GM12891 (cell line): ENCODE results near the gene CLCA2.

Experiments
- POLR2A ChIP-seq: IDR thresholded peaks from 2 replicates; pipeline ENCODE4 v1.6.1; 2011; ENCODE audit warnings: low read depth, low read length, control low read depth
- POLR2AphosphoS5 ChIP-seq: IDR thresholded peaks from 2 replicates; pipeline ENCODE4 v1.6.1; 2011; ENCODE audit warnings: low read depth, low read length, control low read depth
- SPI1 ChIP-seq: IDR thresholded peaks from 2 replicates; pipeline ENCODE4 v1.6.1; 2011; ENCODE audit warnings: low read depth, low read length, control low read depth
- TAF1 ChIP-seq: IDR thresholded peaks from 2 replicates; pipeline ENCODE4 v1.6.1; 2011; ENCODE audit warnings: low read depth, low read length, control low read depth

GRCh38 chr1:86481966-86482365, 58.0 kb downstream of the CLCA2 start:
- TF ChIP-seq POLR2A (no peak), TAF1 (no peak), POLR2AphosphoS5 (no peak), SPI1 (no peak)
